ENCODE data around the gene KLC1.
"Not testable (repeated sequence)": the region's sequence is repeated elsewhere in the genome, so short reads cannot be mapped to it uniquely, and the experiment has no call there.

KLC1 gene

DNA sequence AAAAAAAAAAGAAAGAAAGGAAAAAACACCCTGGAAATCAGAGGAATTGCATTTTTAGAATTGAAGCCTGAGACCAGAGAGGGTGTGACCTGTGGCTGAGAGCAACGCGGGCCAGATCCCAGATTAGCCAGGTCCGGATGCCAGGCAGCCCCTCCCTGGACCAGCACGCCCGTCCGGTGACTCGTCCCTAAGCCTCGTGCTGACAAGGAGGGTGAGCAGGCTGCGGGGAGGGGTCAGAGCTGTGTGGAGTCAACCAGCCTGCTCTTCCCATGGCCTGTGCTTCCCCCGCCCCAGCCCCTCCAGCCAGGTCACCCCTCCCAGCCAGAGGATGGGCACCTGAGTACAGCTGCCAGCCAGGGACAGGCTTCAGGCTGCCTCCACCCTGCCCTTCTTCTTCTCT lies 4.2 kb upstream of the KLC1 start:
- in situ Hi-C loops (cut with MboI; ENCODE audit: low sequenced_read_pairs) = no loop called here

- in situ Hi-C loops (cut with MboI; ENCODE audit: low sequenced_read_pairs) = no loop called here
These were observed 3.5 kb upstream of the KLC1 start for GRCh38 chr14:103625356-103626095.

DNA sequence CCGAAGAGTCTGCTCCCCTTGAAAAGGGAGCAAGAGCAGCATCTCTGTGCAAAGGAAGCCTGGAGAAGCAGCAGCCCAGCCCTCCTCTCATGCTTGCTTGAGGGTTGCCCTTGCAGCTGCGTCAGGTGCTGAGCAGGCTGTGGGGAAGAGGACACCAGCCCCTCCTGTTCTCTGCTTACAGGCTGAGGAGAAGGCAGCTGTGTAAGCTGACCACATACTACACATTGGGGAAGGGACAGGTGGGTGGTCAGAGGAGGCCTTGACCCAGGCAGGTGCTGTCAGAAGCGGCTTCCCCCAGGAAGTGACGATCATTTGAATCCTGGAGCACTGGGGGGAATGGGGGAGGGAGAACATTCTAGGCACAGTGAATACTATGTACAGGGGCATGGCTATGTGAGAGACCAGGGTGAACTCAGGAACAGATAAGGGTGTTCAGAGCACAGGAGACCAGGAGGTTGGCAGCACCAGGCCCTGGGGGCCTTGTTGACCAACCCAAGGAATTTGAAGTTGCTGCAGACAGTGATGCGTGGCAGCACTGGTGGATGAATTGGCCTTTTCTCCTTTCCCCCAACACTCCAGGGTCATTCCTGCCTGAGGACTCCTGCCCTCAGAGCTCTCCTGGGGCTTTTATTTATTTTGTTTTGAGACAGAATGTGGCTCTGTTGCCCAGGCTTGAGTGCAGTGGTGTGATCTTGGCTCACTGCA lies 2.7 kb upstream of the KLC1 start:
- in situ Hi-C loops (cut with MboI; ENCODE audit: low sequenced_read_pairs) = no loop called here

GRCh38 chr14:103627073-103628025 lies 1.7 kb upstream of the KLC1 start:
- in situ Hi-C loops (cut with MboI; ENCODE audit: low sequenced_read_pairs) = no loop called here

GRCh38 chr14:103628221-103628683 lies 759 bp upstream of the KLC1 start:
- in situ Hi-C loops (cut with MboI; ENCODE audit: low sequenced_read_pairs) = no loop called here

GRCh38 chr14:103629503-103630121 lies 601 bp downstream of the KLC1 start:
- in situ Hi-C loops (cut with MboI; ENCODE audit: low sequenced_read_pairs) = no loop called here

- in situ Hi-C loops (cut with MboI; ENCODE audit: low sequenced_read_pairs) = no loop called here
These were observed 1.5 kb downstream of the KLC1 start for GRCh38 chr14:103630364-103631108.

DNA sequence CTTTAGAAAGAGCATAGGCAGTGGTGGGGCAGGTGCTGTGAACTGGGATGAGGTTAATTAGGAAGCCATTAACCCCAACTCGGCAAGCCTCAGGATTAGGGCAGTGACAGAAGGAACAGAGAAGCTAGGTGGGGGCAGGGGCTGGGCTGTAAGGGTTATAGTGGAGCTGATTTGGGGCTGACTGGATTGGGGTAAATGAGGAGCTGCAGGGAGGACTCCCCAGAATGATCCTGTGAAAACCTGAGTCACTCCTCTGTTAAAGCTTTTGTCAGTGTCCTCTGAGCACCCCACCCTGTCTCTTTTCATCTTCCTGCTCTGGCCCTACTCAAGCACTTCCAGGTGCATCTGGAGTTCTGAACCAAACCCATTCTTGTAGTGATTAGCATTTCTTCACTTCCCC lies 4.4 kb downstream of the KLC1 start:
- in situ Hi-C loops (cut with MboI; ENCODE audit: low sequenced_read_pairs) = no loop called here

GRCh38 chr14:103634156-103634555 lies 5.1 kb downstream of the KLC1 start:
- in situ Hi-C loops (cut with MboI; ENCODE audit: low sequenced_read_pairs) = no loop called here

DNA sequence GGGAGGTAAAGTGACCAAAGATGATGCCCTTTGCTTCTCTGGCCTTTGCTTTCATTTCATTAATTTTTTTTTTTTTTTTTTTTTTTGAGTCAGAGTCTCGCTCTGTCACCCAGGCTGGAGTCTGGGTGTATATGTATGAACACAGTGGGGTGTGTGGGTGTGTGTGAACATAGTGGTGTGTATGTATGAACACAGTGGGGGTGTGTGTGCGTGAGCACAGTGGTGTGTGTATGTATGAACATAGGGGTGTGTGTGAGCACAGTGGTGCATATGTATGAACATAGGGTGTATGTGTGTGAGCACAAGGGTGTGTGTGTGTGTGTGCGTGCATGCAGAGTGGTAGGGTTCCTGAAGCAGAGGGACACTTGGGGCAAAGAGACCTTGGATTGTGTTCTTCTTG lies 9.6 kb downstream of the KLC1 start:
- in situ Hi-C loops (cut with MboI; ENCODE audit: low sequenced_read_pairs) = no loop called here

GRCh38 chr14:103641161-103641560 lies 12.2 kb downstream of the KLC1 start:
- in situ Hi-C loops (cut with MboI; ENCODE audit: low sequenced_read_pairs) = no loop called here

DNA sequence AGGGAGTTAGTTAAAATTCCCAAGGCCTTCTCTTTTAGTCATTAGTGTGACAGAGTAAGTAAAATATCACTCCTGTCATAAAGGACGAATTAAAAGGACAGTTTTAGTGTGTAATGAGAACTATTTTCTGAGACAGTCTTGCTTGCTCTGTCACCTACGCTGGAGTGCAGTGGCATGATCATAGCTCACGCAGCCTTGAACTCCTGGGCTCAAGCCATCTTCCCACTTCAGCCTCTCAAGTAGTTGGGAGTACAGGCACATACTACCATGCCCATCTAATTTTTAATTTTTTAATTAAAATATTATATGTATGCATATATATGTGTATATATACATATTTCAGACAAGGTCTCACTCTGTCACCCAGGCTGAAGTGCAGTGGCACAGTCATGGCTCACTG lies 17.2 kb downstream of the KLC1 start:
- in situ Hi-C loops (cut with MboI; ENCODE audit: low sequenced_read_pairs) = no loop called here

- in situ Hi-C loops (cut with MboI; ENCODE audit: low sequenced_read_pairs) = no loop called here
These were observed 20.0 kb downstream of the KLC1 start for GRCh38 chr14:103649001-103649400.

DNA sequence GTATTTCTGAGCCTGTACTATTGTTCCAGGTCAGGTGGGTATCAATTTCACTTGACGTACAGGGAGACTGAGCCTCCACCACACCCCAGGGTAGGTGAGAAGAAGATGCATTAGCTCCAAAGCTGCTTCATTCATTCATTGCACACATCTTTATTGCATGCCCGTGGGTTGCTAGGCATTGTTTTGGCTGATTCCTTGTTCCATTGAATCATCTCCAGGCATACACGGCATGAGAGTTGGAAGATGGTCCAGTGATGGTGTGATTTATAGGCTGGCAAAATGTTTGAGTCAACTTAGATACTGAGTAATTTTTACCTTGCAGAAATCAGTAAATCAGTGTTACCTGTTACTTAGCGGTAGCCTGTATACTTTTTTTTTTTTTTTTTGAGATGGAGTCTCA lies 21.2 kb downstream of the KLC1 start:
- in situ Hi-C loops (cut with MboI; ENCODE audit: low sequenced_read_pairs) = no loop called here

- in situ Hi-C loops (cut with MboI; ENCODE audit: low sequenced_read_pairs) = no loop called here
These were observed 22.6 kb downstream of the KLC1 start for GRCh38 chr14:103651585-103651984.

DNA sequence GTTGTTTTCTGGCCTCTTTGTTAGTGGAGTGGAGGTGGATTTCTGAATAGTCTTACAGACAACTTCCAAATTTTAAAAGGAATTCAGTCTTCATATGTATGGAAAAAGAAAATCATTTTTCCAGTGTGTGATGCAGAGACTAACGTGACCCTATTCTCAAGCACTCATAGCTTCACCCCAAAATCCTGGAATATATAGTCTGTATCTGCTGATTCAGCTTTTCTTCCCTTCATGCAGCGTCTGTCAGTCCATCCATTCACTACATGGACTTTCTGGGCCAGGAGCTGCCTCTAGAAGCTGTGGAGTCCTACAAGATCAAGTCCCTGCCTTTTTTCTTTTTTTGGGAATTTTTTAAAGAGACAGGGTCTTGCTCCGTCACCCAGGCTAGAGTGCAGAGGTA lies 23.8 kb downstream of the KLC1 start:
- in situ Hi-C loops (cut with MboI; ENCODE audit: low sequenced_read_pairs) = no loop called here

- in situ Hi-C loops (cut with MboI; ENCODE audit: low sequenced_read_pairs) = not testable (repeated sequence)
These were observed 24.3 kb downstream of the KLC1 start for GRCh38 chr14:103653336-103653735.

DNA sequence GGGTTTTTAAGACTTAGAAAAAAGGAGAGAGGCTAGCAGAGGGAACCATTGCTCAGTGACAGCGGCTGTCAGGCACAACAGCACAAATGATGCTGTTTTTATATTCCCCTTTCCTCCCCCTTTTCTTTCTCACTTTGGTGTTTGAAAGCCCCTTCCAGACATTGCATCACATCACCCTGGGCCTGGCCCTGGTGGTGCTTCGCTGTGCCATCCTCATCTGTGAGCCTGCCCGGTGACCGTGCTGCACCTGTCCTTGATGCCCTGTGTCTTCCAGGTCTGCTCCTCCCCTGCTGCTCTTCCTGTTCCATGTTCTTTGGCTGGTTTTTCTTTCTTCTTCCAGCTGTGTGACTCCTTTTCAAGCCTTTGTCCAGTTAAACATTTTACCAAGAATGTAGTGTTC lies 24.8 kb downstream of the KLC1 start:
- in situ Hi-C loops (cut with MboI; ENCODE audit: low sequenced_read_pairs) = no loop called here

DNA sequence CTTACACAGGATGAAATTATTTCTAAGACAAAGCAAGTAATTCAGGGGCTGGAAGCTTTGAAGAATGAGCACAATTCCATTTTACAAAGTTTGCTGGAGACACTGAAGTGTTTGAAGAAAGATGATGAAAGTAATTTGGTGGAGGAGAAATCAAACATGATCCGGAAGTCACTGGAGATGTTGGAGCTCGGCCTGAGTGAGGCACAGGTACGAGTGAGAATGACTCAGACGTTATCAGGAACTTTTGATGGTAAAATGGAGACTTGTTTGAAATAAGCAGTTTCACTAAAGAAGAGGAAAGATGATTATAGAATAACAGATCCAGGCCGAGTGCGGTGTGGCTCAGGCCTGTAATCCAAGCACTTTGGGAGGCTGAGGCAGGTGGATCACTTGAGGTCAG lies 25.6 kb downstream of the KLC1 start:
- in situ Hi-C loops (cut with MboI; ENCODE audit: low sequenced_read_pairs) = no loop called here

DNA sequence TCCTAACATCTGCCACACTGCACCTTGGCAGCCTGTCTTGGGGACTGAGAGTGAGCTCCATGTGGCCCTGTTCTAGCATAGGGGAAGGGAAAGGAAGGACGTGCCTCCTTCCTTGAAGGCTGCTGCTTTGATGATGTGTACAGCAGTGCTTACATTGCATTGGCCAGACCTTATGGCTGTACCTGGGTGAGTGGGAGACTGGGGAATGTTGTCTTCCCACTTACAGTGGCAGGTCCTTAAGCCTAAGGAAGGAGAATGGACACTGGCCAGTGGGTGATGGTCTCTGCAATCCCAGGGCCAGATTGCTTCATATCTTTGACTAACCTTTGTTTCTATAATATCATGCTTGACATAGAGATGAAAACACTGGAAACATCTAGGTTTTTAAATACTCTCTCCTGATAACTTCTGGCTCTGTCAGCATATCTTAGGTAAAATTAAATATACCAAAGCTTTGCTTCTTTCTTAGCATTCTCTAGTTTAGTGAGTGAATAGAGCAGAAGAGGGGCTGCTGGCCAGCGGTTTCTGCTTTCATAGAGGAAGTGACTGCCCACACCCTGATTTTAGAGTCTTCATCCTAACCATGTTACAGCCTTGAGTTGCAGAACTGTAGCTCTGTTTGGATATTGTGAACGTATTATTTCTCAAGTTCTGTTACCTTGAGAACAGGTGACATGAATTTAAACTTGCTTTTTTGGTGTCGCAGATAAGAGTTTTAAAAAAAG lies 27.2 kb downstream of the KLC1 start:
- in situ Hi-C loops (cut with MboI; ENCODE audit: low sequenced_read_pairs) = no loop called here

Data from HL-60/S4 treated with phorbol 12-myristate 13-acetate at 8.2 ng/mL for 4 days and 3 days (cell line).